Colonic mucosa (tissue), 4 donors: ENCODE results near the gene RPL4. TPM values are rescaled to one million over a fixed set of nuclear protein-coding genes. Genes with fewer than 3 reads are reported as not detected.

Experiments
- DNase-seq: peaks from one replicate; pipeline ENCODE4 v3.0.0-alpha.2; 2020
- H3K27ac ChIP-seq: fragments of 200-600 bp; one replicate; pipeline ENCODE4 v1.8.0; 2021
- H3K27me3 ChIP-seq: fragments of 200-600 bp; one replicate; pipeline ENCODE4 v1.8.0; 2021
- H3K36me3 ChIP-seq: fragments of 200-600 bp; one replicate; pipeline ENCODE4 v1.8.0; 2021
- H3K4me1 ChIP-seq: fragments of 200-600 bp; one replicate; pipeline ENCODE4 v1.8.0; 2021; ENCODE audit warnings: mild to moderate bottlenecking
- H3K4me3 ChIP-seq: fragments of 200-600 bp; one replicate; pipeline ENCODE4 v1.8.0; 2021
- H3K9ac ChIP-seq, 2 donors: one replicate each; pipeline ENCODE4 v1.7.0; 2013; ENCODE audit warnings: control low read depth in 2 of 2, low read depth in 2 of 2, low read length in 2 of 2
- H3K9me3 ChIP-seq: fragments of 200-600 bp; one replicate; pipeline ENCODE4 v1.8.0; 2021
- intact Hi-C: fragments of 100-400 bp; cut with DNase I; formaldehyde crosslinking; loops from one replicate; pipeline ENCODE4 v1.14.1; 2022
- total RNA-seq, 2 donors: library from RNA; stranded (reverse); fragmentation: NEBNext Ultra II Directional in 1 of 2; extraction: Animal tissue kit (Norgen Biotek cat#: 25700) in 1 of 2; gene quantifications; one replicate each; pipeline ENCODE4 v1.2.1, GENCODE V29; 2021
- TF ChIP-seq, protein P1 (sequence below): fragments of 200-600 bp; IDR thresholded peaks from one replicate; pipeline ENCODE4 v1.8.0; 2022; ENCODE audit warnings: antibody characterized with exemption, mild to moderate bottlenecking
- donor health status: healthy.
- donor health status: DM: no; HTN: no; CAD: no.
- donor health status: DM: no; HTN: no; CAD: no.

The RPL4 gene
- total RNA-seq, 2 donors from 2014 or later, result 1,582 to 1,802 TPM

DNA sequence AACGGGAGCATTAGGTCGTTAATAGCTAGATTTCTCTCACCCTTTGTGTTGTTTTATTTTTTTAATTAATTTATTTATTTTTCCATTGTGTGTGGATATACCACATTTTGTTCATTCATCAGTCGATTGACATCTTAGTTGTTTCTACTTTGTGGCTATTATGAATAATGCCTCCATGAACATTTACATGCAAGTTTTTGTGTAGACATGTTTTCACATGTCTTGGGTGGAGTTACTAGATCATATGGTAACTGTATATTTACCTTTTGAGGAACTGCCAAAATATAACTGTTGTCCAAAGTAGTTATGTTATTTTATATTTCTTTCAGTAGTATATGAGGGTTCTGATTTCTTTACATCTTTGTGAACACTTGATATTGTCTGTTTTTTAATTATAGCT lies 19.3 kb upstream of the RPL4 start:
- TF ChIP-seq, protein P1, sequence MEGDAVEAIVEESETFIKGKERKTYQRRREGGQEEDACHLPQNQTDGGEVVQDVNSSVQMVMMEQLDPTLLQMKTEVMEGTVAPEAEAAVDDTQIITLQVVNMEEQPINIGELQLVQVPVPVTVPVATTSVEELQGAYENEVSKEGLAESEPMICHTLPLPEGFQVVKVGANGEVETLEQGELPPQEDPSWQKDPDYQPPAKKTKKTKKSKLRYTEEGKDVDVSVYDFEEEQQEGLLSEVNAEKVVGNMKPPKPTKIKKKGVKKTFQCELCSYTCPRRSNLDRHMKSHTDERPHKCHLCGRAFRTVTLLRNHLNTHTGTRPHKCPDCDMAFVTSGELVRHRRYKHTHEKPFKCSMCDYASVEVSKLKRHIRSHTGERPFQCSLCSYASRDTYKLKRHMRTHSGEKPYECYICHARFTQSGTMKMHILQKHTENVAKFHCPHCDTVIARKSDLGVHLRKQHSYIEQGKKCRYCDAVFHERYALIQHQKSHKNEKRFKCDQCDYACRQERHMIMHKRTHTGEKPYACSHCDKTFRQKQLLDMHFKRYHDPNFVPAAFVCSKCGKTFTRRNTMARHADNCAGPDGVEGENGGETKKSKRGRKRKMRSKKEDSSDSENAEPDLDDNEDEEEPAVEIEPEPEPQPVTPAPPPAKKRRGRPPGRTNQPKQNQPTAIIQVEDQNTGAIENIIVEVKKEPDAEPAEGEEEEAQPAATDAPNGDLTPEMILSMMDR, result no peak
- intact Hi-C loops, result no loop called here
- H3K4me1 ChIP-seq, result no peaks in the 10 kb centered on the region
- DNase-seq, result no peak
- no peaks in the 10 kb centered on the region for H3K9me3 ChIP-seq
- no peaks in the 10 kb centered on the region for H3K36me3 ChIP-seq
- H3K27ac ChIP-seq, result no peak overlapping the region
- H3K27me3 ChIP-seq, result no peaks in the 10 kb centered on the region
- no peak overlapping the region for H3K9ac ChIP-seq
- no peak overlapping the region for H3K4me3 ChIP-seq

DNA sequence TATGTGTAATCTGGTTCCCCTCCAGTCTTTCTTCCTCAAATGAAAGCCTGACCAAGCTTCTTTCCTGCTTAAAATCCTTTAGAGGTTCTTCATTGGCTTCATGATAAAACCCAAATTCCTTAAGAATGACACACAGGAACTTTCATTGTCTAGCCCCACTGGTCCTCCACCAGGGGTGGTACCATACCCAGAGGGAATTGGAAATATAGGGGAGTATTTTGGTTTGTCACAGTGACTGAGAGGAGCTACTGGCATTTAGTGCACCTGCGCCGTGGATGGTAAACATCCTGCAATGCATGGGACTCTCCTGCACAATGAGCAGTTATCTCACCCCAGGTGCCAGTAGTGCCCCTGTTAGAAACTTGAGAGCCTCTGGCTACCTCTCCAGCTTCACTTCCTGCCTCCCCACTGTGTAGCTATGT lies 11.3 kb upstream of the RPL4 start:
- H3K9me3 ChIP-seq, result no peaks in the 10 kb centered on the region
- intact Hi-C loops, result no loop called here
- no peak overlapping the region for H3K9ac ChIP-seq
- no peak overlapping the region for H3K27ac ChIP-seq
- DNase-seq, result no peak
- H3K4me3 ChIP-seq, result no peak overlapping the region
- no peaks in the 10 kb centered on the region for H3K4me1 ChIP-seq
- H3K27me3 ChIP-seq, result no peaks in the 10 kb centered on the region
- TF ChIP-seq, protein P1, result no peak
- H3K36me3 ChIP-seq, result no peaks in the 10 kb centered on the region

DNA sequence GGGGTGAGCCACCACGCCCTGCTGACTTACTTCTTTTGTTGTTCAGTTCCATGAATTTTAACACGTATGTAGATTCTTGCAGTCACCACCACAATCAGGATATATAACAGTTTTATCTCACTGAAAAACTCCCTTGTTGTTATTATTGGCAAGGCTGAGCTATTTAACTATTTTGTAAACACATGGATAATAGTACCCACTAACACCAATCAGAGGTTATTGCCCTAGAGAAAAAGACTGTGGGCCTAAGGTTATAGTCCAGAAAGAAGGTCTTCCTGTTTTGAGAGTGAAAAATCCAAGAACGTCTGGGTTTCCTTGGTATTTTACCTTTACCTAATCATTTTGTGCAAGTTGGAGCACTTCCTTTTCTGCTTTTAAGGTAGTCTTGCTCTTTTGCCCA lies 9.9 kb upstream of the RPL4 start:
- H3K27ac ChIP-seq, result no peak overlapping the region
- H3K9me3 ChIP-seq, result no peaks in the 10 kb centered on the region
- no peaks in the 10 kb centered on the region for H3K36me3 ChIP-seq
- H3K27me3 ChIP-seq, result no peaks in the 10 kb centered on the region
- TF ChIP-seq, protein P1, result no peak
- H3K4me1 ChIP-seq, result no peaks in the 10 kb centered on the region
- no peak overlapping the region for H3K9ac ChIP-seq
- intact Hi-C loops, result no loop called here
- DNase-seq, result no peak
- H3K4me3 ChIP-seq, result no peak overlapping the region

DNA sequence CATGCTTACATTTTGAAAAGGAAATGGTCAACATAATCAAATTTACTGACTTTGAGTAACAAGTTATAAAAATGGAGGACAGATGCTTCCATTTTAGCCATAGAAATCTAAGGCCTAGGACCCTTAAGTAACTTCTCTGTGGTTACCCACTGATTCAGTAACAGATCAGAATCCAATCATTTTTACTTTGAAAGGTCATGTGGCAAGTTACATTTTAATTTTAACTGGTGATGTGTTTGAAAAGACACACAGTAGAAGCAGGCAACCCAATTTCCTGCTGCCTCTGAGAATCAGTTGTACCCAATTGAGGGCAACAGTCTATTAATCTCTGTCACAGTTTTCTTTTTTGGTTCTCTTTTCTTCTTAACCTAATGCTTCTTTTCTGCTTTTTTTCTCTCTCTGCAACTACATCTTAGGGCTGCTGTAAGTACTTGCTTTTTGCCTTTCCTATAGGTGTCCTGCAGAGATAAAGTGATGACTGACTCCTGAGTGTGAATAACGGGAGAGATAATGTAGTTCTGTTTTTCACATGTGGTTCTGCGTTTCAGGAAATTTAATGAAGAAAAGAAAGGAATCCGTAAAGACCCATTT lies 3.7 kb upstream of the RPL4 start:
- no peaks in the 10 kb centered on the region for H3K9me3 ChIP-seq
- TF ChIP-seq, protein P1, result no peak
- no peaks in the 10 kb centered on the region for H3K36me3 ChIP-seq
- H3K4me1 ChIP-seq, result no peaks in the 10 kb centered on the region
- H3K27me3 ChIP-seq, result no peaks in the 10 kb centered on the region
- intact Hi-C loops, result no loop called here
- no peak for DNase-seq
- H3K4me3 ChIP-seq, result no peak overlapping the region
- no peak overlapping the region for H3K27ac ChIP-seq
- H3K9ac ChIP-seq, result no peak overlapping the region

DNA sequence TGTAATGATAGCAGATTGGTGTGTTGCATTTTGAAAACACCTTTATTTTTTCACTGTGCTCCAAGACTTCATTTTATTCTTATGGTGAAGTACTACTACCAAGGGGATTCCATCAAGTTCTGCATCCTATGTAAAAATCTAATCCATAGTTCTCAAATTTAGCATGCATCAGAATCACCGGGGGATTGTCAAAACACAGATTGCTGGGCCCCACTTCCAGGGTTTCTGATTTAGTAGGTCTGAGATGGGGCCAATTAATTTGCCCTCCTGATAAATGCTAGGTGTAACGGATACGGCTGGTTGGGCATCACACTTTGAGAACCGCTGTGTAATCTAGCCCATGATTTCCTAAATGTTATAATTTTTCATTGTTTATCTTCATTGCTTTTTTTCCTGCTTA lies 1.2 kb upstream of the RPL4 start:
- H3K36me3 ChIP-seq, result no peaks in the 10 kb centered on the region
- TF ChIP-seq, protein P1, result no peak
- H3K4me3 ChIP-seq, result peak overlapping the region; percentile 85
- H3K9me3 ChIP-seq, result no peaks in the 10 kb centered on the region
- H3K4me1 ChIP-seq, result peaks cover 6% of the 10 kb centered on the region
- no peaks in the 10 kb centered on the region for H3K27me3 ChIP-seq
- intact Hi-C loops, result no loop called here
- H3K27ac ChIP-seq, result peak overlapping the region; percentile 78
- DNase-seq, result no peak
- H3K9ac ChIP-seq, result peak overlapping the region; percentile 80 to 94
